Neural progenitor cell (in vitro differentiated cells): ENCODE measurements around the gene KLF16.

Experiments
- CTCF ChIP-seq: fragments of 200-600 bp; sonication (generic); IDR thresholded peaks from 2 replicates; pipeline ENCODE4 v1.5.1; 2017; ENCODE audit warnings: antibody characterized with exemption, mild to moderate bottlenecking
- EZH2 ChIP-seq: fragments of 200-600 bp; sonication (generic); IDR thresholded peaks from 2 replicates; pipeline ENCODE4 v1.6.1; 2017; ENCODE audit warnings: antibody characterized with exemption, mild to moderate bottlenecking, moderate library complexity
- EZH2phosphoT487 ChIP-seq: fragments of 200-600 bp; sonication (generic); IDR thresholded peaks from 2 replicates; pipeline ENCODE4 v1.6.1; 2017; ENCODE audit warnings: antibody characterized with exemption

- no peak for TF ChIP-seq CTCF
- TF ChIP-seq EZH2, result no peak
- no peak for TF ChIP-seq EZH2phosphoT487
Observed at GRCh38 chr19:1855040-1855827, 8.1 kb downstream of the KLF16 start.
